MM.1S (cell line): Measurements from ENCODE around the gene CMBL.

Experiments
- EZH2 ChIP-seq: fragments of 300-600 bp; sonication (generic); optimal IDR thresholded peaks from 2 replicates; pipeline ENCODE3; 2017; ENCODE audit warnings: low read depth, mild to moderate bottlenecking, antibody characterized with exemption, low read length, mixed read lengths
- TF ChIP-seq, protein P1 (sequence below): fragments of 300-600 bp; sonication (generic); IDR thresholded peaks from 2 replicates; pipeline ENCODE4 v1.5.1; 2016; ENCODE audit warnings: antibody characterized with exemption, low read length, mixed read lengths

DNA sequence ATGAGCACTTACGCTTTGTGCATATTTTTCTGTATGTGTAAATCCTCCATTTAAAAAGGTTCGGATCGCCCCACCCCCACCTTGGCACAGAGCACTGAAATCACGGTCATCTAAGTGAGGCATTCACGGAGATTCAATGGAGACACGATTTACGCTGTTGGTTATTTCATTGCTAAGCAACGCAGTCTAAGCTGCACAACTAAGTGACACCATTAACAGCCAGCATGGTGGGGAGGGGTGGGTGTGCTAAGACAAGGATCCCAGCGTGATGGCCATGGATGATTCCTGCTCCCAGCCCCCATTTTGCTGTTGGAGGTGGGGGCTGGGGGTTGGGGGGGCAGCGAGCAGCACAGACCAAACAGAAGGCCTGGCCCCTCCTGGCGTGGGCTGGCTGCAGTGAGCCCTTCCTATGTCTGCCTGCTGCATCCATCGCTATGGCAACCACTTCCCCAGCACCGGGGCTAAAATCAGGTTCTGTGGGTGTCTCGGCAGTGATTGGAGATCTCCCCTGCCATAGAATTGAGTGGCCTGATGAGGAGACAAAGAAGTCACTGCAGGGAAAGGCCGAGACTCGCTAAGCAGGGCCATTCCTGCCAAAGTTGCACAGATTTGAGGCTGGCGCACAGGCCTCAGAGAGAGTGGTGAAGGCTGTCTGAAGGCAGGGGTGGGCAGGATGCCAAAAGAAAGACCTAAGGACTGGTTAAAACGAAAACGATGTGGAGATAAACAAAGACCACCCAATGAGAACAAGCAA is 31.5 kb upstream of the CMBL start:
- TF ChIP-seq, protein P1, sequence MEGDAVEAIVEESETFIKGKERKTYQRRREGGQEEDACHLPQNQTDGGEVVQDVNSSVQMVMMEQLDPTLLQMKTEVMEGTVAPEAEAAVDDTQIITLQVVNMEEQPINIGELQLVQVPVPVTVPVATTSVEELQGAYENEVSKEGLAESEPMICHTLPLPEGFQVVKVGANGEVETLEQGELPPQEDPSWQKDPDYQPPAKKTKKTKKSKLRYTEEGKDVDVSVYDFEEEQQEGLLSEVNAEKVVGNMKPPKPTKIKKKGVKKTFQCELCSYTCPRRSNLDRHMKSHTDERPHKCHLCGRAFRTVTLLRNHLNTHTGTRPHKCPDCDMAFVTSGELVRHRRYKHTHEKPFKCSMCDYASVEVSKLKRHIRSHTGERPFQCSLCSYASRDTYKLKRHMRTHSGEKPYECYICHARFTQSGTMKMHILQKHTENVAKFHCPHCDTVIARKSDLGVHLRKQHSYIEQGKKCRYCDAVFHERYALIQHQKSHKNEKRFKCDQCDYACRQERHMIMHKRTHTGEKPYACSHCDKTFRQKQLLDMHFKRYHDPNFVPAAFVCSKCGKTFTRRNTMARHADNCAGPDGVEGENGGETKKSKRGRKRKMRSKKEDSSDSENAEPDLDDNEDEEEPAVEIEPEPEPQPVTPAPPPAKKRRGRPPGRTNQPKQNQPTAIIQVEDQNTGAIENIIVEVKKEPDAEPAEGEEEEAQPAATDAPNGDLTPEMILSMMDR, result no peak
- no peak for TF ChIP-seq EZH2
